SK-N-MC (cell line): ENCODE results near the gene TSPEAR.
"Not testable (repeated sequence)": the region's sequence is repeated elsewhere in the genome, so short reads cannot be mapped to it uniquely, and the experiment has no call there.

ENCODE experiments used
- EZH2 ChIP-seq: fragments of 200-600 bp; sonication (generic); IDR thresholded peaks from one replicate; pipeline ENCODE4 v1.6.1; 2017; ENCODE audit warnings: antibody characterized with exemption
- POLR2AphosphoS5 ChIP-seq: IDR thresholded peaks from 2 replicates; pipeline ENCODE4 v1.6.1; 2012; ENCODE audit warnings: mild to moderate bottlenecking, low read depth, low read length, borderline replicate concordance

DNA sequence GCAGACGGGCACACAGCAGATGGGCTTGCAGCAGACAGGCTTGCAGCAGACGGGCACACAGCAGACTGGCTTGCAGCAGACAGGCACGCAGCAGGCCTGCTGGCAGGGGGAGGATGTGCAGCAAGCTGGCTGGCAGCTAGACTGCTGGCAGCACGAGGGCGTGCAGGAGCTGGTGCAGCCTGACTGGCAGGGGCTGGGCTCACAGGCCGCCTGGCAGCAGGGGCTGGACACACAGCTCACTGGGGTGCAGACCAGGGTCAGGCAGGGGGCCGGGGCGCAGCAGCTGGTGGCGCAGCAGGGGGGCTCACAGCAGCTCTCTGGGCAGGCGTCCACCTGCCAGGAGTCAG lies 153.1 kb downstream of the TSPEAR start:
- not testable (repeated sequence) for TF ChIP-seq POLR2AphosphoS5, EZH2
